ENCODE measurements around the gene STK10.

The STK10 gene

DNA sequence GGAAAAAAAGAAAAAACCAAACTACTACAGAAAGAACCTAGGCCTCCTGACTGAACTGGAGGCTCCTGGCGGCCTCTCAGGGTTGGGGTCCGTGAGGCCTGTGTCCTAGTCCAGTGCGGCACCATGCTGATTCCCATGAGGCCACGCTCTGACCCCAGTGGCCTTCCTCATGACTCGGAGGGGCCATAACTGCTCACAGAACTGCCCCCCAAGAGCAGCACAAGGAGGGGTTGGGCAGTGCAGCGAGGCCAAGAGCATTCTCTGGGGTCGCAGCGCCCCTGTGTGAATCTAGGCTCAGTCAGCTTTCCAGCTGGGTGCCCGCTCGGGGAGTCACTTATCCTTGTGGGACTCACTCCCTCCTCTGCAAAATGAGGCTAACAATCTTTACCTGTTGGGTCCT, 102.3 kb downstream of the STK10 start:
- no peak for DNase-seq

DNA sequence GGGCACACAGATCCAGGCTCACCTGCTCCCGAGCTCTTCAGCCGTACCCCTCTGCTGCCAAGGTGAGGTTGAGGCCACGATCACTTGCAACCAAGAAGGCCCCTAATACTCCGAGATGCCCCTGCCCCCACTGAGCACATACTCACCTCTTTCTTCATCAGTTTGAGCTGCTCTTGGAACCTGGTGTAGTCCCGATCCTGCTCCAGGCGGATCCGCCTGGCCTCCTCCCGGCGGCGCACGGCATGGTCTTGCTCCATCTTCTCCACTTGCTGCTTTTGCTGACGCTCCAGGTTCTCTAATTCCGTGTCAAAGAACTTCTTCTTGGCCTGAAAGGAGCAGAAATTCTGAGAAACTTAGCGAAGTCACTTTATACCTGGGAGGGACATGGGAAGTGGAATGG, 105.8 kb downstream of the STK10 start:
- DNase-seq: no peak

GRCh38 chr5:172079876-172080275, 108.1 kb downstream of the STK10 start:
- DNase-seq: no peak

- DNase-seq: no peak
Measured at GRCh38 chr5:172078726-172079345, 109.2 kb downstream of the STK10 start.

GRCh38 chr5:172077664-172078425, 110.2 kb downstream of the STK10 start:
- DNase-seq: no peak

DNA sequence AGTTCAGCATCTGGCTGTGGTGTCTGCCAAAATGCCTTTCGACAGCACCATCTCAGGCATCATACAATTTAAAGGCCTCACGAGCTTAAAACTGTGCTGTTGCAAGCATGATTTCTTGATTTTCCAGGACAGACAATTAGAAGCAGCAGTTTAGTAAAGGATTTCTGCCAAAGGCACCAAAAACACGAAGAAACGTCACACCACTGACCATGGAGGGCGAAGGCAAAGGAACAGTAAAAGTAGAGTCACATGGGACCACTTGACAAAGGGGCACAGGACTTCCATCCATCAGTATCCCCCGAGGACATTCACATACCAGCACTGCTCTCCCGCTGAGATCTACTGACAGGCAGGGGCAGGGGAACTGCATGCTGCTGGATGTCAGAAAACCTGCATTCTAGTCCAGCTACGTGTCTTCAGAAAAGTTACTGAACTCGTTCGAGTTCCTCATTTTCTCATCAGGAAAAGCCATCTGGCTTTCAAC, 111.2 kb downstream of the STK10 start:
- DNase-seq: no peak

GRCh38 chr5:172075656-172076055, 112.4 kb downstream of the STK10 start:
- no peak for DNase-seq

DNA sequence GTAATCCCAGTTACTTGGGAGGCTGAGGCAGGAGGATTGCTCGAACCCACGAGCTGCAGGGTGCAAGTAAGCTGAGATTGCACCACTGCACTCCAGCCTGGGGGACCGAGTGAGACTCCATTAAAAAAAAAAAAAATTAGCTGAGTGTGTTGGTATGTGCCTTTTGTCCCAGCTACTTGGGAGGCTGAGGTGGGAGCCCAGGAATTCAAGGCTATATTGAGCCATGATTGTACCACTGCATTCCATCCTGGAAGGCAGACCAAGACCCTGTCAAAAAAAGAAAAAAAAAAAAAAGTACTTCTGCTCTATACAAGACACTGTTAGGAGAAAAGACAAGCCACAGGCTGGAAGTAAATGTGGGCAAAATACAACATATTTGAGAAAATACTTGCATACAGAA, 113.1 kb downstream of the STK10 start:
- no peak for DNase-seq

GRCh38 chr5:172071309-172071875, 116.6 kb downstream of the STK10 start:
- DNase-seq: no peak

DNA sequence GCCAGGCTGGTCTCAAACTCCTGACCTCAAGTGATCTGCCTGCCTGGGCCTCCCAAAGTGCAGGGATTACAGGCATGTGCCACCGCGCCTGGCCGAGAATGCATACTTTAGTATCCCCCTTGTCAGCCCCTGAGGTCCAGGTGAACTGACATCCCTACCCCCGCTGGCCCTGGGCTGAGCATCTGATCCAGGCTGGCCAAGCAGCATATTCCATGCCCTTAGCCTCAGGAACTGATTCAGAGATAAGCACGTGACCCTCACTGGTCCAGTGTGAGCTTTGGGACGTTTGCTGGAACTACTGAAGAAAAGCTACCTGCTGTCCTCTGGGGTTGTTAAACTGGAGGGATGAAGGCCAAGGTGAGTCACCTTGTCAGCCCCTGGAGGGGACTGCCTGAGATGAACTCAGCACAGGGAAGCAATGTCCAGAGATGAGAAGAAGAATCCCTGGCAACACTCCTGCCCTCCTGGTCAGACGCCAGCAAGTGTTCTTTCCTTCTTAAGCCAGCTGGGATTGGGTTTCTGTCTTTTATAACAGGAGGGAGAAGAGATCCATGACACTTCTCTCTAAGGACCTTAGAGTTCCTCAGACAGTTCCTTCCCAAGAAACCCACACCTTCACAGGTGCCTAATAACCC, 122.5 kb downstream of the STK10 start:
- DNase-seq: no peak

- no peak for DNase-seq
Measured at GRCh38 chr5:172064766-172065165, 123.3 kb downstream of the STK10 start.

- DNase-seq: no peak
Measured at GRCh38 chr5:172064358-172064757, 123.7 kb downstream of the STK10 start.

GRCh38 chr5:172063463-172064235, 124.4 kb downstream of the STK10 start:
- no peak for DNase-seq

DNA sequence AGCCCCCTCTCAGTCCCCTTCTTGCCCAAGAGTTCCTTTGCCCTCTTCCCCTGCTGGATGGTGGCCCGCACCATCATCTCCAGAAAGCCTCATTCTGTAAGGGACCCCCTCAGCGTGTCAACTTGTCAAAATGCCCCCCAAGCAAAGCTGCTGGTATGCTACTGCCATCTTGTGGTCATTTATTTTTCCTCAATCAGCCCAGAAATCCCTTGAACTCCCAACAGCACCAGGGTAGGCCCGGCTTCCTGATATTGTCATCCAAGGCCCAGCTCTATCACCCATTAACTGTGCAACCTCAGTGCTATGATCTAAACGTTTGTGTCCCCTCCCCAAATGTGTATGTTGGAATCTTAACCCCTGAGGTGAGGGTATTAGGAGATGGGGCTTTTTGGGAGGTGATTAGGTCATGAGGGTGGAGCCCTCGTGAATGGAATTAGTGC, 128.3 kb downstream of the STK10 start:
- no peak for DNase-seq

- DNase-seq: no peak
Measured at GRCh38 chr5:172058088-172058487, 129.9 kb downstream of the STK10 start.

- DNase-seq: no peak
Measured at GRCh38 chr5:172055996-172056395, 132.0 kb downstream of the STK10 start.

GRCh38 chr5:172055421-172055820, 132.6 kb downstream of the STK10 start:
- DNase-seq: no peak

DNA sequence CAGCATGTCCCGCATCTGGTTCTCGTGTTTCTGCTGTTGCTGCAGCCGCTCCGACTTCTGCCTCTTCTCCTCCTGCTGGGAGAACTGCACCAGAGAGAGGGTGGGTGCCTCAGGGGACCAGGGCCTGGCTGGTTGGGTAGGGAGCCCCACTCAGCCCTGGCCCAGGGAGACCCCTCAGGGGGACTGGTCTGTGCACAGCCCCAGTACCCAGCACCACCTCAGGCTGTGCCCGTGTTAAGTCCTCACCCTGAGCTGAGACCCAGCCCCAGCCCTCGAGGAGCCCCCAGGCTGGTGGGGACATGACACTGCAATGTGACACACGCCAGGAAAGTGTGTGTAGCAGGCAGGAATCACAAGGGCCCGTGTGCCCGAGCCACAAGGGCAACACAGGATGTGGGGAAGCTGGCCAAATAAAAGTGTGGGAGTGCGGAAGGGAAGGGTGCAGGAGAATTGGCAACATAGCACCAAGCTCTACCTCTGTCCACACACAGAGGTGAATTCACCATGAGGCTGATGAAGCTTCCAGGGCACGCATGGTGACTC, 133.3 kb downstream of the STK10 start:
- DNase-seq: no peak

GRCh38 chr5:172052450-172053236, 135.4 kb downstream of the STK10 start:
- DNase-seq: no peak

DNA sequence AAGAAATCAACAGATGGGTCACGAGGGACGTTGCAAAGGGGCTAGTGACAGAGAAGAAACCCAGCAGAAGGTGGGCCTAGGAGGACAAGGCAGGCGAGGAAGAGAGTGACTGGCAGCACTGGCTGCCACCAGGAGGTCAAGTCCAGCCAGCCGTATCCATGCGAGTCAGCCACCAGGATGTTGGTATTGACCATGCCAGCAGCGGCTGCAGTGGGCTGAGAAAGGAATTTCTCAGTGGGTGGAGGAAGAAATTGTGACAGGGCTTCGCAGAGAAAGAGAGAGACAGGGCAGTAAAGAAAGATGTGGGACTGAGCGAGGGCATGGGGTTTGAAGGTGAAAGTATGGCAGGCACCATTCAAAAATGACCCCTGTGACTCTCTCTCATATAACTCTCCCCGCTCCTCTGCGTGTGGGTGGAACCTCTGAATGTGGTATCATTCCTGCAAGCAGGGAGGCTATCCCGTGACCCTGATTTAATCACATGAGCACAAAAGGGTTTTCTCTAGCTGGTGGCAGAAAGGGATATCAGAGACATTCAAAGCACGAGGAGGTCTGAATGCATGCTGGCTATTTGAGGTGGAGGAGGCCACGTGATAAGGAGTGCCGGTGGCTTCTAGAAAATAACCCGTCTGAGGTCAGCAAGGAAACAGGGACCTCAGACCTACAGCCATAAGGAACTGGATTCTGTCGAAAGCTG, 136.2 kb downstream of the STK10 start:
- no peak for DNase-seq

GRCh38 chr5:172050080-172050479, 137.9 kb downstream of the STK10 start:
- no peak for DNase-seq

All from NCI-H1436 (cell line).